ENCODE measurements around the gene RPL5. TPM values are rescaled to one million over a fixed set of nuclear protein-coding genes. Genes with fewer than 3 reads are reported as not detected.

RPL5 gene
- total RNA-seq (2022; extraction: Qiagen RNA extraction) = 1,107 to 1,187 TPM (median 1,150 TPM) in 5 replicates

GRCh38 chr1:92831762-92832536 is at the start of gene RPL5:
Gene RPL5 (plus strand): TSS chr1:92832040. CDS start chr1:92832115, 75 bp downstream.

DNA sequence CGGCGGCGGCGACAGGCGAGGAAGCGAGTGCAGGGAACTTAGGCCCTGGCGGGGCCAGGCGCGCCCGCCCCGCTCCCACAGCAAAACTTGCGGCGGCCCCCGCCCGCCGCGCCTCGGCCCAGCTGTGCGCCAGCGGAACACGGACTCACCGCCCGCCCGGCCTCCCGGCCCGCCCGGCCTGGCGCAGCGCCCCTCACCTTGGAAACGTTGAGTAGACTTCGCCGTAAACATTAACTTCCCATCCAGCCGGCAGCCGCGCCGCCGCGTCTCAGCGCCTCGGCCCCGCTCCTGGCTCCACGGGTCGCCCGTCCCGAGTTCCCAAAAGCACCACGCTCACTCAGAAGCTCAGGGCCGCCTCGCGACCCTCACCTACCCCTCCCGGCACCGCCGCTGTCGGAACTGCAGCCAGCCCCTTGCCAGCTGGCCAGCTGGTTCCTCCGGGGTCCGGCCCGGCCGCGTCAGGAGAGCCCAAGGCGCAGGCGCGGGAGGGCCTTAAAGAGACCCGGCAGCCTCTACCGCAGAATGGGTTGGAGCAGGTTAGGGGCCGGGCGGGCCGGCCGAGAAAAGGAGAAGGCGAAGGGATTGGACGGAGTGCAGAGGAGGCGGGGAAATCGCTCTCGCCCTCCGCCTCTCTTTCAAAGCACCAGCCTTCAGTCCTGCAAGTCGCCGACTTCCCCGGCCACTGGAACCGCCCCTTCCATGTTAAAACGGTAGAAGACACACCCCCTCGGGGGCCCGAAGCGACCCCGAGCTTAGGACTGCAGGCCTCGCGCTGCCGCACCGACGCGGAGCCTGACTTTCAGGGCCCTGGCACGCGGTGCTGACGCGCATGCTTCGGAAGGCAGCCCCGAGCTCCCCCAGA is 47.0 kb upstream of the RPL5 start, which contains the start of gene EVI5:
EVI5 (minus strand) TSS at position 470 of the 862 bp plus-strand sequence. CDS start 48,562 bp downstream, outside the sequence.

Other genes starting within 250 kb of the RPL5 start
- gene EVI5, start 46.9 kb upstream of the RPL5 start, total RNA-seq (2022; extraction: Qiagen RNA extraction) = 3.9 to 8.3 TPM (median 6.0 TPM) in 5 replicates
- 8.1 to 10.1 TPM (median 9.7 TPM) in 5 replicates for gene DIPK1A, start 129.4 kb downstream of the RPL5 start, total RNA-seq (2022; extraction: Qiagen RNA extraction)
- 9.5 to 15.7 TPM (median 12.9 TPM) in 5 replicates for gene MTF2, start 247.2 kb downstream of the RPL5 start, total RNA-seq (2022; extraction: Qiagen RNA extraction)

Data from A549 treated with CORT108297 at 1 μM for 4 hours (cell line).